H1 (cell line): ENCODE measurements around the gene BOLA1. TPM values are rescaled to one million over a fixed set of nuclear protein-coding genes. Genes with fewer than 3 reads are reported as not detected.

Experiments used
- CTCF ChIA-PET: fragments of 300-600 bp; sonication (Branson Sonifier 250); formaldehyde crosslinking; loops from one replicate; lab custom pipeline; 2021; ENCODE audit not compliant: partially characterized antibody; lab: Charles Lee
- POLR2A ChIA-PET: fragments of 300-600 bp; sonication (Branson Sonifier 250); formaldehyde crosslinking; loops from one replicate; lab custom pipeline; 2021; ENCODE audit warnings: inconsistent platforms; ENCODE audit not compliant: partially characterized antibody; lab: Charles Lee
- DNase-seq, 2 experiments: peaks; one replicate each; pipeline versions ENCODE4 v3.0.0 to v3.0.0-alpha.2; 2010 to 2022; ENCODE audit warnings: low spot score in 2 of 2, low read depth in 1 of 2, mixed read lengths in 1 of 2
- FAIRE-seq: peaks from 2 replicates; lab custom pipeline; 2011; peaks lifted over from hg19 to GRCh38; lab: Jason Lieb, UNC
- H2AFZ ChIP-seq: 2 replicates; pipeline ENCODE4 v1.8.1; 2012; ENCODE audit warnings: low read length, inconsistent platforms
- H2AK5ac ChIP-seq: 2 replicates; pipeline ENCODE4 v1.6.1; 2013; ENCODE audit warnings: low read depth, low read length
- H2BK120ac ChIP-seq: replicated peaks from 2 replicates; pipeline ENCODE3; 2013; ENCODE audit warnings: low read depth, low read length, inconsistent platforms
- H2BK12ac ChIP-seq: 2 replicates; pipeline ENCODE4 v1.6.1; 2013; ENCODE audit warnings: low read depth, low read length
- H2BK15ac ChIP-seq: 2 replicates; pipeline ENCODE4 v1.6.1; 2013; ENCODE audit warnings: low read length
- H2BK20ac ChIP-seq: 2 replicates; pipeline ENCODE4 v1.6.1; 2013; ENCODE audit warnings: low read length
- H2BK5ac ChIP-seq: 2 replicates; pipeline ENCODE4 v1.6.1; 2013; ENCODE audit warnings: low read depth, low read length
- H3K14ac ChIP-seq: 2 replicates; pipeline ENCODE4 v1.6.1; 2013; ENCODE audit warnings: inconsistent platforms; ENCODE audit not compliant: insufficient read length
- H3K18ac ChIP-seq: 2 replicates; pipeline ENCODE4 v1.6.1; 2013; ENCODE audit warnings: low read length; ENCODE audit errors: extremely low read depth
- H3K23ac ChIP-seq: 2 replicates; pipeline ENCODE4 v1.6.1; 2013; ENCODE audit warnings: inconsistent platforms; ENCODE audit not compliant: insufficient read length
- H3K23me2 ChIP-seq: 2 replicates; pipeline ENCODE4 v1.6.1; 2013; ENCODE audit warnings: low read depth, low read length
- H3K27ac ChIP-seq: 2 replicates; pipeline ENCODE4 v1.6.1; 2011; ENCODE audit warnings: low read depth, low read length, inconsistent platforms
- H3K27me3 ChIP-seq, 4 experiments: replicated peaks in 1 of 4; 1 replicate in 1 of 4; 2 replicates in 3 of 4; pipeline versions ENCODE4 v1.6.1 to v1.8.1; 2011 to 2013; ENCODE audit warnings: low read length in 3 of 4, mild to moderate bottlenecking in 3 of 4, inconsistent platforms in 2 of 4, mixed read lengths in 2 of 4, moderate library complexity in 1 of 4; ENCODE audit not compliant: control insufficient read depth in 3 of 4, insufficient read depth in 3 of 4; ENCODE audit errors: extremely low read depth in 1 of 4
- H3K36me3 ChIP-seq, 4 experiments: 2 replicates each; pipeline versions ENCODE4 v1.6.1 to v1.8.1; 2011 to 2013; ENCODE audit warnings: mild to moderate bottlenecking in 4 of 4, low read length in 3 of 4, moderate library complexity in 2 of 4, control low read depth in 1 of 4, inconsistent platforms in 1 of 4; ENCODE audit not compliant: insufficient read depth in 4 of 4, control insufficient read depth in 2 of 4
- H3K4ac ChIP-seq: replicated peaks from 2 replicates; pipeline ENCODE3; 2013; ENCODE audit warnings: low read length, low read depth, mixed read lengths, inconsistent platforms; ENCODE audit not compliant: insufficient read length
- H3K4me1 ChIP-seq, 4 experiments: replicated peaks in 1 of 4; 1 replicate in 1 of 4; 2 replicates in 3 of 4; pipeline versions ENCODE4 v1.6.1 to v1.8.1; 2011 to 2013; ENCODE audit warnings: low read length in 3 of 4, inconsistent platforms in 2 of 4, mixed read lengths in 1 of 4; ENCODE audit not compliant: insufficient read depth in 4 of 4, control insufficient read depth in 3 of 4
- H3K4me2 ChIP-seq, 2 experiments: 2 replicates each; pipeline versions ENCODE4 v1.6.1 to v1.8.1; 2011 to 2013; ENCODE audit warnings: low read depth in 2 of 2, low read length in 2 of 2, control low read depth in 1 of 2, inconsistent platforms in 1 of 2, mild to moderate bottlenecking in 1 of 2; ENCODE audit not compliant: insufficient read depth in 1 of 2
- H3K4me3 ChIP-seq, 4 experiments: fragments of 200-600, 300-600 bp in 1 of 4; sonication (generic), shearing (Covaris generic), sonication (Bioruptor Twin) in 1 of 4; 2 replicates each; pipeline versions ENCODE4 v1.5.1 to v1.8.1; 2011 to 2016; ENCODE audit warnings: low read length in 4 of 4, low read depth in 3 of 4, control low read depth in 2 of 4, inconsistent platforms in 2 of 4, mild to moderate bottlenecking in 2 of 4, mixed read lengths in 1 of 4, moderate library complexity in 1 of 4; ENCODE audit not compliant: insufficient read depth in 2 of 4; ENCODE audit errors: extremely low read depth in 1 of 4
- H3K56ac ChIP-seq: replicated peaks from 2 replicates; pipeline ENCODE3; 2013; ENCODE audit warnings: low read depth, mild to moderate bottlenecking, mixed read lengths, low read length, inconsistent platforms; ENCODE audit not compliant: insufficient read length
- H3K79me1 ChIP-seq: 2 replicates; pipeline ENCODE4 v1.6.1; 2013; ENCODE audit warnings: low read depth, low read length, control low read depth
- H3K79me2 ChIP-seq, 2 experiments: 2 replicates each; pipeline versions ENCODE4 v1.6.1 to v1.8.1; 2012 to 2013; ENCODE audit warnings: low read length in 2 of 2, mild to moderate bottlenecking in 2 of 2, inconsistent platforms in 1 of 2; ENCODE audit not compliant: insufficient read depth in 2 of 2, control insufficient read depth in 1 of 2
- H3K9ac ChIP-seq, 4 experiments: replicated peaks in 1 of 4; 1 replicate in 1 of 4; 2 replicates in 3 of 4; pipeline versions ENCODE4 v1.6.1 to v1.8.1; 2011 to 2013; ENCODE audit warnings: low read depth in 3 of 4, low read length in 3 of 4, control low read depth in 2 of 4, mild to moderate bottlenecking in 2 of 4, moderate library complexity in 2 of 4, inconsistent platforms in 1 of 4; ENCODE audit errors: extremely low read depth in 1 of 4
- H3K9me3 ChIP-seq, 2 experiments: 2 replicates each; pipeline versions ENCODE4 v1.6.1 to v1.8.1; 2012 to 2013; ENCODE audit warnings: mild to moderate bottlenecking in 2 of 2, moderate library complexity in 2 of 2, control low read depth in 1 of 2, inconsistent platforms in 1 of 2, low read depth in 1 of 2, low read length in 1 of 2, mixed read lengths in 1 of 2; ENCODE audit not compliant: insufficient read depth in 2 of 2
- H4K20me1 ChIP-seq, 2 experiments: replicated peaks in 1 of 2; 2 replicates each; pipeline versions ENCODE3 to v1.8.1; 2011 to 2013; ENCODE audit warnings: inconsistent platforms in 2 of 2, low read length in 2 of 2, mild to moderate bottlenecking in 1 of 2; ENCODE audit not compliant: insufficient read depth in 2 of 2, control insufficient read depth in 1 of 2
- H4K5ac ChIP-seq: 2 replicates; pipeline ENCODE4 v1.6.1; 2013; ENCODE audit warnings: low read length, low read depth, mixed read lengths, inconsistent platforms; ENCODE audit not compliant: insufficient read length
- H4K8ac ChIP-seq: 2 replicates; pipeline ENCODE4 v1.8.0; 2013; ENCODE audit warnings: mild to moderate bottlenecking, moderate library complexity, low read length, inconsistent platforms; ENCODE audit not compliant: insufficient read depth; ENCODE audit errors: extremely low read depth
- H4K91ac ChIP-seq: replicated peaks from 2 replicates; pipeline ENCODE3; 2013; ENCODE audit warnings: low read length, mixed read lengths, inconsistent platforms; ENCODE audit not compliant: insufficient read length
- CHD2 ChIP-seq: IDR thresholded peaks from 2 replicates; pipeline ENCODE4 v1.6.1; 2012; ENCODE audit warnings: low read length, improper control_type of control experiment
- EGR1 ChIP-seq: IDR thresholded peaks from 2 replicates; pipeline ENCODE4 v1.6.1; 2011; ENCODE audit warnings: low read depth, low read length, borderline replicate concordance
- GABPA ChIP-seq: IDR thresholded peaks from 2 replicates; pipeline ENCODE4 v1.6.1; 2011; ENCODE audit warnings: mild to moderate bottlenecking, low read length, moderate library complexity, borderline replicate concordance; ENCODE audit not compliant: insufficient read depth
- HDAC2 ChIP-seq, 2 experiments: fragments of 300-600 bp in 1 of 2; sonication (generic) in 1 of 2; IDR thresholded peaks; 2 replicates each; pipeline ENCODE4 v1.6.1; 2011 to 2012; ENCODE audit warnings: low read depth in 2 of 2, low read length in 2 of 2, mild to moderate bottlenecking in 2 of 2, moderate library complexity in 2 of 2, borderline replicate concordance in 1 of 2, inconsistent platforms in 1 of 2
- HDAC6 ChIP-seq: IDR thresholded peaks from one replicate; pipeline ENCODE4 v1.7.1; 2012; ENCODE audit warnings: low read depth, mild to moderate bottlenecking, inconsistent platforms, low read length, moderate library complexity
- PHF8 ChIP-seq: fragments of 200-600 bp; sonication (generic); conservative IDR thresholded peaks from 2 replicates; pipeline ENCODE4 v1.7.1; 2012; ENCODE audit warnings: low read depth, mild to moderate bottlenecking, inconsistent platforms, low read length, moderate library complexity
- POU5F1 ChIP-seq: IDR thresholded peaks from 2 replicates; pipeline ENCODE4 v1.6.1; 2011; ENCODE audit warnings: low read depth, mild to moderate bottlenecking, low read length, moderate library complexity
- RAD21 ChIP-seq, 2 experiments: IDR thresholded peaks in 1 of 2; conservative IDR thresholded peaks in 1 of 2; 2 replicates each; pipeline ENCODE4 v1.6.1; 2011; ENCODE audit warnings: low read depth in 2 of 2, low read length in 2 of 2, improper control_type of control experiment in 1 of 2, inconsistent platforms in 1 of 2, mild to moderate bottlenecking in 1 of 2, moderate library complexity in 1 of 2
- RXRA ChIP-seq: IDR thresholded peaks from 2 replicates; pipeline ENCODE4 v1.6.1; 2011; ENCODE audit warnings: low read depth, mild to moderate bottlenecking, low read length, moderate library complexity; ENCODE audit not compliant: insufficient read depth
- WGBS, 2 experiments: shearing (Covaris generic) in 1 of 2; methylation state at CpG; one replicate each; pipeline versions ENCODE4 v1.1.6 to v1.1.7; 2013 to 2015; ENCODE audit warnings: low lambda C conversion rate in 2 of 2, mixed read lengths in 2 of 2, inconsistent platforms in 1 of 2, low coverage in 1 of 2, missing lambda C conversion rate in 1 of 2; ENCODE audit not compliant: insufficient replicate concordance in 2 of 2, insufficient coverage in 1 of 2, insufficient read length in 1 of 2; ENCODE audit errors: extremely low coverage in 1 of 2, missing lambda C conversion rate in 1 of 2; 5-methylcytosine and 5-hydroxymethylcytosine counted together
- polyA plus RNA-seq, 7 experiments: library from polyadenylated mRNA; depleted of rRNA in 3 of 7; stranded (reverse) in 5 of 7; unstranded in 2 of 7; fragments of >200 nt in 5 of 7; fragments of 200-250 nt in 2 of 7; gene quantifications; 1 replicate in 5 of 7; 2 replicates in 1 of 7; 4 replicates in 1 of 7; pipeline versions ENCODE4 v1.2.1 to v1.2.3, GENCODE V29; 2011 to 2013; ENCODE audit warnings: missing spikeins in 2 of 7, mixed read lengths in 2 of 7
- total RNA-seq: library from RNA; stranded (reverse); fragmentation: NEBNext Ultra II Directional; extraction: Animal tissue kit (Norgen Biotek cat#: 25700); gene quantifications from 2 replicates; pipeline ENCODE4 v1.2.1, GENCODE V29; 2021
- TF ChIP-seq, protein P1 (sequence below): IDR thresholded peaks from 2 replicates; pipeline ENCODE4 v1.6.1; 2011; ENCODE audit warnings: low read length, improper control_type of control experiment
- TF ChIP-seq, protein P2 (sequence below): IDR thresholded peaks from 2 replicates; pipeline ENCODE4 v1.6.1; 2011; ENCODE audit warnings: low read depth, mild to moderate bottlenecking, low read length; ENCODE audit not compliant: insufficient read depth

BOLA1 gene
- total and polyA plus RNA-seq, 2 of the 8 experiments (the other 6 are each of a cell fraction or from before 2014, with no cell fraction given), result 8.1 to 15.4 TPM

DNA sequence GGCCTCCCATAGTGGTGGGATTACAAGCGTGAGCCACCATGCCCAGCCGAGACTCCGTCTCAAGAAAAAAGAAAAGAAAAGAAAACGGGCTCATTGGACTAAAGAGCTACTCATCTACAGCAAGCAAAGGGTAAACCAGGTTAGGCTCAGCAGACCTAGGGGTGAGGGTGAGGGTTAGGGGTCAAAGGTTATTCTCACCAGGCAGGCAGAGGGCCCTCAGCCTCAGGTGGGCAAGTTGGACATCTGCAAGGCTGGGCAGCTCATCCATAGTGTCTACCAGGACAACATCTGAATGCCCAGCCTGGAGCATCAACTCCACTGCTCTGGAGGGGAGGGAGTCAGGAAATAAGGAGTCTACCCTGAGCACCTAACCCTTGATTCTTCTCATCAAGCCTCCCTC is 33.8 kb downstream of the BOLA1 start:
- Histone ChIP-seq H4K91ac (no peak overlapping the region), H3K14ac (no peak overlapping the region), H4K8ac (no peak overlapping the region), H3K18ac (no peak overlapping the region), H3K56ac (no peak overlapping the region), H3K4me3 (no peak overlapping the region), H3K4ac (no peak overlapping the region), H4K5ac (no peak overlapping the region), H2BK12ac (no peak overlapping the region), H2BK20ac (no peak overlapping the region), H3K4me2 (no peak overlapping the region), H3K23ac (no peak overlapping the region), H3K79me1 (no peaks in the 10 kb centered on the region), H4K20me1 (no peaks in the 10 kb centered on the region), H2AFZ (no peak overlapping the region), H2BK15ac (no peak overlapping the region), H3K23me2 (peaks cover 5% of the 10 kb centered on the region), H3K4me1 (peaks cover 5 to 12% (median 9%) of the 10 kb centered on the region in 4 experiments; a peak in 6 of 7 replicates), H3K36me3 (no peaks in the 10 kb centered on the region), H2BK120ac (no peak overlapping the region), H3K9me3 (no peaks in the 10 kb centered on the region), H2AK5ac (no peak overlapping the region), H2BK5ac (no peak overlapping the region), H3K9ac (no peak overlapping the region), H3K79me2 (no peaks in the 10 kb centered on the region), H3K27me3 (no peaks in the 10 kb centered on the region), H3K27ac (no peak overlapping the region)
- ChIA-PET CTCF (interaction anchor here (0.6 to 1.7 kb wide), 5 partner anchors 9 to 549 kb away, joined by 3 to 4 read pairs (median 3); no protein-coding TSS in a partner anchor), POLR2A (interaction anchor here (0.6 to 3.7 kb wide), 3 partner anchors 9 to 45 kb away, joined by 3 to 20 read pairs (median 3); a partner anchor contains a TSS)
- FAIRE-seq (no peak), DNase-seq (no peak)
- WGBS, 2 experiments, result 97% methylated on average over 4 of the region's 4 CpGs; no CpG with 5 or more reads in 1 of the 2 experiments
- TF ChIP-seq RAD21 (IDR thresholded peaks at IDR 0.05 in 1 of 2, conservative IDR thresholded peaks at IDR 0.05 in 1 of 2; ENCODE audit: low read depth in 2 of 2, low read length in 2 of 2) (no peak), PHF8 (no peak), GABPA (no peak), POU5F1 (no peak), HDAC6 (no peak), EGR1 (no peak), RXRA (no peak), CHD2 (no peak), HDAC2 (IDR thresholded peaks at IDR 0.05; ENCODE audit: borderline replicate concordance in 1 of 2, low read depth in 2 of 2, low read length in 2 of 2) (no peak)
- TF ChIP-seq, protein P1, sequence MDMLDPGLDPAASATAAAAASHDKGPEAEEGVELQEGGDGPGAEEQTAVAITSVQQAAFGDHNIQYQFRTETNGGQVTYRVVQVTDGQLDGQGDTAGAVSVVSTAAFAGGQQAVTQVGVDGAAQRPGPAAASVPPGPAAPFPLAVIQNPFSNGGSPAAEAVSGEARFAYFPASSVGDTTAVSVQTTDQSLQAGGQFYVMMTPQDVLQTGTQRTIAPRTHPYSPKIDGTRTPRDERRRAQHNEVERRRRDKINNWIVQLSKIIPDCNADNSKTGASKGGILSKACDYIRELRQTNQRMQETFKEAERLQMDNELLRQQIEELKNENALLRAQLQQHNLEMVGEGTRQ, result no peak
- TF ChIP-seq, protein P2, sequence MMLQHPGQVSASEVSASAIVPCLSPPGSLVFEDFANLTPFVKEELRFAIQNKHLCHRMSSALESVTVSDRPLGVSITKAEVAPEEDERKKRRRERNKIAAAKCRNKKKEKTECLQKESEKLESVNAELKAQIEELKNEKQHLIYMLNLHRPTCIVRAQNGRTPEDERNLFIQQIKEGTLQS, result no peak
